NCI-H2227 (cell line): ENCODE data around the gene CCDC91.
"Not testable (repeated sequence)": the region's sequence is repeated elsewhere in the genome, so short reads cannot be mapped to it uniquely, and the experiment has no call there.

Experiments used
- DNase-seq: peaks from one replicate; lab custom pipeline; 2025; ENCODE audit not compliant: unreplicated experiment; lab: John Stamatoyannopoulos, UW

CCDC91 gene

GRCh38 chr12:28278499-28278898 lies 88.2 kb downstream of the CCDC91 start:
- DNase-seq: no peak

GRCh38 chr12:28278960-28279359 lies 88.7 kb downstream of the CCDC91 start:
- DNase-seq: no peak

DNA sequence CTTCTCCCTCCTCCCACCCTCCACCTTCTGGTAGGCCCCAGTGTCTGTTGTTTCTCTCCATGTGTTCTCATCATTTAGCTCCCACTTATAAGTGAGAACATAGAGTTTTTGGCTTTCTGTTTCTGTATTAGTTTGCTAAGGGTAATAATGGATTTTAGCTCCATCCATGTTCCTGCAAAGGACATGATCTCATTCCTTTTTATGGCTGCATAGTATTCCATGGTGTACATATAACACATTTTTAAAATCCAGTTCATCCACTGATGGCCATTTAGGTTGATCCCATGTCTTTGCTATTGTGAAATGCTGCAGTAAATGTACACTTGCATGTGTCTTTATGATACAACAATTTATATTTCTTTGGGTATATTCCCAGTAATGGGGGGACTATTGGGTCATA lies 96.1 kb downstream of the CCDC91 start:
- DNase-seq: no peak

- DNase-seq: no peak
These were observed 100.0 kb downstream of the CCDC91 start for GRCh38 chr12:28290262-28290661.

- DNase-seq: no peak
These were observed 102.4 kb downstream of the CCDC91 start for GRCh38 chr12:28292699-28293098.

DNA sequence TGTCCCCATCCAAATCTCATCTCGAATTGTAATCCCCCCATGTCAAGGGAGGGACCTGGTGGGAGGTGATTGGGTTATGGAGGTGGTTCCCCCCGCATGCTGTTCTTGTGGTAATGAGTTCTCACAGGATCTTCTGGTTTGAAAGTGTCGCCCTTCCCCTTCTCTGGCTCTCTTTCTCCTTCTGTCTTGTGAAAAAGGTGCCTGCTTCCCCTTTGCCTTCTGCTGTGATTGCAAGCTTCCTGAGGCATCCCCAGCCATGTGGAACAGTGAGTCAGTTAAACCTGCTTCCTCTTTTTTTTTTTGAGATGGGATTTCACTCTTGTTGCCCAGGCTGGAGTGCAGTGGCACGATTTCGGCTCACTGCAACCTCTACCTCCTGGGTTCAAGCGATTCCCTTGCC lies 104.0 kb downstream of the CCDC91 start:
- no peak for DNase-seq

- DNase-seq: no peak
These were observed 106.0 kb downstream of the CCDC91 start for GRCh38 chr12:28296287-28296686.

GRCh38 chr12:28303192-28303591 lies 112.9 kb downstream of the CCDC91 start:
- no peak for DNase-seq

DNA sequence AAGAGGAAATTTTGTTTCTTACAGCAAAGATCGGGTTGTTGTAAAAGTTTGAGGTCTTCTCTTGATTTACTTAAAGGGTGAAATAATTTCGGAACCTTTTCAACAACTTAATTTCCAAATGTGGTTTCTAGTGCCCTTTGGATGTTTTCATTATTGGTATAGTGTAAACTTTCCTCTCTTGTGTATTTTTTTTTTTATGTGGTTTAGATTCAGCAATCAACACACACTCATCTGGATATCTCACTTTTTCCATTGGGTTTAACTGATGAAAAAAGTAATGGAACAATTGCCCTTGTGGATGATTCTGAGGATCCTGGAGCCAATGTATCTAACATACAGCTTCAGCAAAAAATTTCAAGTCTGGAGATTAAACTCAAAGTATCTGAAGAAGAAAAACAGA lies 116.3 kb downstream of the CCDC91 start:
- DNase-seq: no peak

DNA sequence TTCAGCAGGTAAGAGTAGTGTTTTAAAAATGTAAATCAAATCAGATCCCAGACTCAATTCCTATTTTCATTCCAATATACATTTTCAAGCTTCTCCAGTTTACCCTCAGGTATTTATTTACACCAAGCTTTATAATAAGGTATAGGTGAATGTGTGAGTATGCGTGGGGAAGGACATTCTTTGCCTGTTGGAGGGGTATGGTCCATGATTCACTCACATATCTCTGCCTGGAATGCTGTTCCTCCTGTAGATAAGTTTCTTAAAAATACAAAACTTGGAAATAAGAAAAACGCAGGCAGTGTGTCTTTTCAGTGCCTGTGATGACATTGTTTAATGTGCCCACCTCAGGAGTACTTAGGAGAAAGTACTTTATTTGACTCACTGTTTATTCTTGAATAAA lies 118.6 kb downstream of the CCDC91 start:
- no peak for DNase-seq

GRCh38 chr12:28313631-28314030 lies 123.4 kb downstream of the CCDC91 start:
- DNase-seq: no peak

DNA sequence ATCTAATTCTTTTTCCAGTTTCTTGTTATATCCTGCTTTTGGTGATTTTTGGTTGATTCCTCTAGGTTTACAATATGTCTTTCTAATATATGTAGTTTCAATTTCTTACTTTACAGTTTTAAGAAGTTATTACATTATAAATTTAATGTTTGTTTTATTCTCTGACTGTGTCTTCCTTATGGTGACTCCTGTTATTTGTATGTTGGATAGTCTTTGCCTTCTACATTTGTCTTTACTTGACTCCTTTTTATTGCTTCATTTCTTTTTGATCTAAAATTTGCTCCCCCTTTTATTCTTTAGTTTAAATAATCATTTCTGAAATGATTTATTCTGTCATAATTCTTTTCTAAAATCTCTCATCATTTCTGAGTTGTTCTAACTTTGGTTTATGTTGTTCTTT lies 125.8 kb downstream of the CCDC91 start:
- no peak for DNase-seq

DNA sequence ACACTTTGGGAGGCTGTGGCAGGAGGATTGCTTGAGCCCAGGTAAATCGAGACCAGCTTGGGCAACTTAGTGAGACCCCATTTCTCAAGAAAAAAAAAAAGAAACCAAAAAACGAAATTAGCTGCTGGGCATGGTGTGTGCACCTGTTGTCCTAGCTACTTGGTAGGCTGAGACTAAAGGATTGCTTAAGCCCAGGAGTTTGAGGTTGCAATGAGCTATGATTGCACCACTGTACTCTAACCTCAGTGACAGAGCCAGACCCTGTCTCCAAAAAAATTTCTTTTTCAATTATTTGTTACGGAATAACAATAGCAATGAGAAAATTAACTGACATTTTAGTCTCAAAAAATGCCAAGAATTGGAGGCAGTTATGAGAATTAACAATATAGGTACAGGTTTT lies 128.0 kb downstream of the CCDC91 start:
- no peak for DNase-seq

- no peak for DNase-seq
These were observed 130.1 kb downstream of the CCDC91 start for GRCh38 chr12:28320353-28320752.

DNA sequence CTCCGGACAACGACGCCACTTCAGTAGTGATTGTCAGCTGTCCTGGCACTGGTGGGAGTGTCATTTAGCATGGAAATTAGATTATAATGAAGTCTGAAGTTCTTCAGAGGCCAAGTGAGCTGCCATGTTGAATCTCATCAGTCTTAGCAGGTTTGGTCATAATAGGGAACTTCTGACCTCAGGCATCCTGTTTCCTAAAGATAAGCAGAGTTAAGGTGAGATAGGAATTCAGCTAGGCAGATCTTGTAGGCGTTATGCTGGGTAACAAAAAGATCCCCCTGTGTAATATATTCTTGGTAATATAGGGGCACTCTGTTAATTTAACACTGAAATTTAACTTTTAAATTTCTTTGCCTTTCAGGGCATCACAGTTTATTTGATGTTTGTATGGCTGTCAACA lies 137.5 kb downstream of the CCDC91 start:
- DNase-seq: no peak

GRCh38 chr12:28328967-28329366 lies 138.7 kb downstream of the CCDC91 start:
- no peak for DNase-seq

GRCh38 chr12:28329727-28330126 lies 139.5 kb downstream of the CCDC91 start:
- not testable (repeated sequence) for DNase-seq

DNA sequence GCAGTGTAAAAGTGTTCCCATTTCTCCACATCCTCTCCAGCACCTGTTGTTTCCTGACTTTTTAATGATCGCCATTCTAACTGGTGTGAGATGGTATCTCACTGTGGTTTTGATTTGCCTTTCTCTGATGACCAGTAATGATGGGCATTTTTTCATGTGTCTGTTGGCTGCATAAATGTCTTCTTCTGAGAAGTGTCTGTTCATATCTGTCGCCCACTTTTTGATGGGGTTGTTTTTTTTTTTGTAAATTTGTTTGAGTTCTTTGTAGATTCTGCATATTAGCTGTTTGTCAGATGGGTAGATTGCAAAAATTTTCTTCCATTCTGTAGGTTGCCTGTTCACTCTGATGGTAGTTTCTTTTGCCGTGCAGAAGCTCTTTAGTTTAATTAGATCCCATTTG lies 140.0 kb downstream of the CCDC91 start:
- DNase-seq: not testable (repeated sequence)

DNA sequence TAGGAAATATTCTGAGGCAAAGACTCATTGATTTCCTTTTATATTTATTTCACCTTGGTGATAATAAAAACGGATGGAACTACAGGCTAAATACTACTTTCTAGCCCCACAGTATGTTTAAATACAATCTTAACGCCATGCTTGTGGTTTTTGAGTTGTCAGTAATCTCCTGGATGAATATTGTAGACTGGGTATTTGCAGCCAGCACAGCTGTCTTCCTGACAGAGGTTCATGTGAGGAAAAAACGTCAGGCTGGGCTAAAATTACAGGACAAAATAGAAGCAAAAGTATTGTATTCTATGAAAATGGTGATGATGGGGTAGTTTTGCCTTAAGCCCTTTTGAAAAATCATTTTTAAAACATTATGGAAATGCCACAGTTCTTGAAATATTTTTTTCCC lies 140.9 kb downstream of the CCDC91 start:
- DNase-seq: no peak

- DNase-seq: no peak
These were observed 150.2 kb downstream of the CCDC91 start for GRCh38 chr12:28340261-28341045.

- DNase-seq: no peak
These were observed 153.5 kb downstream of the CCDC91 start for GRCh38 chr12:28343713-28344112.

DNA sequence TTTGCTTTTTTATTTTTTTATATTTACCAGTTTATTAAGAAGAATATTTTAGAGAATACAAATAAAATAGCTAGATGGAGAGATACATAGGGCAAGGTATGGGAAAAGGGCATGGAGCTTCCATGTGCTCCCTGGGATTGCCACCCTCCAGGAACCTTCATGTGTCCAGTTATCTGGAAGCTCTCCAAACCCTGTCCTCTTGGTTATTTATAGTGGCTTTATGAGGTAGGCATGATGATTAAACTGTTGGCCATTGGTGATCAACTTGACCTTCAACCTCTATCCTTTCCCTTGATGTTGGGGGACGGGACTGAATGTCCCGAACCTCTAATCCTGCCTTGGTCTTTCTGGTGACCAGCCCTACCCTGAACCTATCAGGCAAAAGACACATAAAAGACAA lies 156.3 kb downstream of the CCDC91 start:
- DNase-seq: no peak

DNA sequence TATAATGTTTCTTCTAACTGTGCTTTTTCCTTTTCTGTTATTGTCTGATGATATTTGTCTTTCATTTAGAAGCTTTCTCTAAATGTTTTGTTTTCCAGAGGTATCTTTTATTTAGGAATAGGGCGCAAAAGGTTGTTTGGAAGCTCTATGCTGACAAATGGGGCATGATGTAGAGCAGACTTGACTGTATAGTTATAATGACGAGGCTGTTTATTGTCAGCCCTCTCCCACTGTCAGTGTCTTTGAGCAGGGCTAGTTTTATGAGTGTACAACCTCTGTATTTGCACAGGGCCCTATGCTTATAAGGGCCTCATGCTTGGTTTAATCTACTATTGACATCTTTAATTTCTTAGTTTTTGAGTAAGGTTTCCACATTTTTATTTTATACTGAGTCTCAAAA lies 158.9 kb downstream of the CCDC91 start:
- no peak for DNase-seq
